Smooth muscle cell (in vitro differentiated cells): ENCODE measurements around the gene WASL. TPM values are rescaled to one million over a fixed set of nuclear protein-coding genes. Genes with fewer than 3 reads are reported as not detected.

ENCODE experiments used
- DNase-seq: peaks from one replicate; lab custom pipeline; 2025; ENCODE audit not compliant: unreplicated experiment; lab: John Stamatoyannopoulos, UW
- H2AFZ ChIP-seq: fragments of 200-600 bp; sonication (generic); 2 replicates; pipeline ENCODE4 v1.6.0; 2016; ENCODE audit warnings: antibody characterized with exemption, low read depth, mild to moderate bottlenecking
- H3F3A ChIP-seq: fragments of 200-600 bp; sonication (generic); 2 replicates; pipeline ENCODE4 v1.6.0; 2017; ENCODE audit warnings: antibody characterized with exemption, low read depth
- H3K27ac ChIP-seq: fragments of 200-600 bp; sonication (generic); 2 replicates; pipeline ENCODE4 v1.5.1; 2016; ENCODE audit warnings: low read depth, mild to moderate bottlenecking
- H3K27me3 ChIP-seq: fragments of 200-600 bp; sonication (generic); 2 replicates; pipeline ENCODE4 v1.6.1; 2016; ENCODE audit warnings: low read depth, mild to moderate bottlenecking
- H3K36me3 ChIP-seq: fragments of 200-600 bp; sonication (generic); 2 replicates; pipeline ENCODE4 v1.5.1; 2016; ENCODE audit warnings: low read depth
- H3K4me1 ChIP-seq: fragments of 200-600 bp; sonication (generic); 2 replicates; pipeline ENCODE4 v1.5.1; 2016; ENCODE audit warnings: low read depth
- H3K4me2 ChIP-seq: fragments of 200-600 bp; sonication (generic); 2 replicates; pipeline ENCODE4 v1.6.0; 2016; ENCODE audit warnings: mild to moderate bottlenecking
- H3K4me3 ChIP-seq: fragments of 200-600 bp; sonication (generic); 2 replicates; pipeline ENCODE4 v1.5.1; 2016; ENCODE audit warnings: mild to moderate bottlenecking
- H3K79me2 ChIP-seq: fragments of 200-600 bp; sonication (generic); 2 replicates; pipeline ENCODE4 v1.6.0; 2016; ENCODE audit warnings: low read depth, mild to moderate bottlenecking
- H3K9ac ChIP-seq: fragments of 200-600 bp; sonication (generic); 2 replicates; pipeline ENCODE4 v1.6.0; 2016; ENCODE audit warnings: low read depth
- H3K9me3 ChIP-seq: fragments of 200-600 bp; sonication (generic); replicated peaks from 2 replicates; pipeline ENCODE4 v1.5.1; 2016; ENCODE audit warnings: low read depth
- H4K20me1 ChIP-seq: fragments of 200-600 bp; sonication (generic); 2 replicates; pipeline ENCODE4 v1.6.0; 2016; ENCODE audit warnings: low read depth
- WGBS: methylation state at CpG from one replicate; pipeline ENCODE4 v1.1.7; 2016; ENCODE audit warnings: low lambda C conversion rate; 5-methylcytosine and 5-hydroxymethylcytosine counted together
- polyA plus RNA-seq: library from polyadenylated mRNA; unstranded; fragments of >200 nt; fragmentation: Nextera tagmentation; extraction: Ambion mirVana; gene quantifications from 2 replicates; pipeline ENCODE4 v1.2.1, GENCODE V29; 2016
- total RNA-seq: library from RNA; depleted of rRNA; stranded (reverse); fragments of >200 nt; gene quantifications from 2 replicates; pipeline ENCODE4 v1.2.3, GENCODE V29; 2014
- TF ChIP-seq, protein P1 (sequence below): fragments of 200-600 bp; sonication (generic); IDR thresholded peaks from 2 replicates; pipeline ENCODE4 v1.5.1; 2017; ENCODE audit warnings: borderline replicate concordance, mild to moderate bottlenecking, antibody characterized with exemption; ENCODE audit not compliant: insufficient read depth, poor library complexity, severe bottlenecking

Gene WASL
- total and polyA plus RNA-seq, 2 experiments from 2014 or later, result 22.7 to 35.3 TPM

DNA sequence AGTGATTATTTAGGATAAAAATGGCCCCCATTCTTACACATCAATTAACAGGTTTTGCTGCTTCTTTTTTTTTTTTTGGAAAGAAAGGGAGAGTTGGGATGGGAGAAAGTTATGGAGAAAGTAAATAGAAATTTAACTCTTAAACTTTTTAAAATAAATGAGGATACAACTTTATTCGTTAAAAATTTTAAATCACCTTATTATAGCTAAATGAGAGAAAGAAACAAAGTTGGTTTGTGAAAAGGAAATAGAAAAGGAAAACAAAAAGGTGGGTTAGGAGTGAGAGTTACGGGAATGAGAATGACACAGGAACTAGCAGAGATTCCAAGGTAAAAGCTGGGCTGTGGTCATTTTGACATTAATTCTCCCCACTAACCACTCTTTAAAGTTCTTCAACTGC lies 58.3 kb downstream of the WASL start:
- no peak overlapping the region for H2AFZ ChIP-seq
- no peak overlapping the region for H3K27ac ChIP-seq
- H3F3A ChIP-seq, result peaks cover 16% of the 10 kb centered on the region
- H3K9ac ChIP-seq, result no peak overlapping the region
- H3K36me3 ChIP-seq, result peaks cover 22% of the 10 kb centered on the region
- no peaks in the 10 kb centered on the region for H3K79me2 ChIP-seq
- no peak for DNase-seq
- 98% methylated on average over 2 of the region's 2 CpGs for WGBS
- H3K4me2 ChIP-seq, result no peak overlapping the region
- peaks cover 24% of the 10 kb centered on the region for H4K20me1 ChIP-seq
- no peaks in the 10 kb centered on the region for H3K9me3 ChIP-seq
- H3K4me3 ChIP-seq, result no peak overlapping the region
- TF ChIP-seq, protein P1, sequence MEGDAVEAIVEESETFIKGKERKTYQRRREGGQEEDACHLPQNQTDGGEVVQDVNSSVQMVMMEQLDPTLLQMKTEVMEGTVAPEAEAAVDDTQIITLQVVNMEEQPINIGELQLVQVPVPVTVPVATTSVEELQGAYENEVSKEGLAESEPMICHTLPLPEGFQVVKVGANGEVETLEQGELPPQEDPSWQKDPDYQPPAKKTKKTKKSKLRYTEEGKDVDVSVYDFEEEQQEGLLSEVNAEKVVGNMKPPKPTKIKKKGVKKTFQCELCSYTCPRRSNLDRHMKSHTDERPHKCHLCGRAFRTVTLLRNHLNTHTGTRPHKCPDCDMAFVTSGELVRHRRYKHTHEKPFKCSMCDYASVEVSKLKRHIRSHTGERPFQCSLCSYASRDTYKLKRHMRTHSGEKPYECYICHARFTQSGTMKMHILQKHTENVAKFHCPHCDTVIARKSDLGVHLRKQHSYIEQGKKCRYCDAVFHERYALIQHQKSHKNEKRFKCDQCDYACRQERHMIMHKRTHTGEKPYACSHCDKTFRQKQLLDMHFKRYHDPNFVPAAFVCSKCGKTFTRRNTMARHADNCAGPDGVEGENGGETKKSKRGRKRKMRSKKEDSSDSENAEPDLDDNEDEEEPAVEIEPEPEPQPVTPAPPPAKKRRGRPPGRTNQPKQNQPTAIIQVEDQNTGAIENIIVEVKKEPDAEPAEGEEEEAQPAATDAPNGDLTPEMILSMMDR, result no peak
- no peaks in the 10 kb centered on the region for H3K27me3 ChIP-seq
- no peaks in the 10 kb centered on the region for H3K4me1 ChIP-seq

DNA sequence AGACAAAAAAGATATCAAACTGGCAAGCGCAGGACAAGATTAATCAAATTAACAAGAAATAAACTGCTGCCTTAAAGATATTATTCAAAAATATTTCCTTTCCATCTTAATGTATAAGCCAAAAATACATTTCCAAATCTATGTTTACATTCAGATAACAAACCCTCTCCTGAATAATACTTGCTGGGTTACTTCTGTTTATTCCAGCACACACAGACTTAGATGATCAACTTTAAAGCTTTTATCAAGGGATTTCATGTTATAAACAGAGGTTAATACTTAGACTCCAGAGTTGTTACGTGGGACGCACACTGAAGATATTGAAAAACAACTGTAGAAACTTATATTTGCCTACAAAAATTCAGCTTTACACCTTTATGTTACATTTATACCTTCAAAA lies 59.6 kb downstream of the WASL start:
- Histone ChIP-seq H3K4me3 (no peak overlapping the region), H3K9ac (no peak overlapping the region), H3K9me3 (no peaks in the 10 kb centered on the region), H3K79me2 (no peaks in the 10 kb centered on the region), H4K20me1 (peaks cover 24% of the 10 kb centered on the region), H3K36me3 (peaks cover 11% of the 10 kb centered on the region), H3F3A (peaks cover 16% of the 10 kb centered on the region), H3K27me3 (no peaks in the 10 kb centered on the region), H2AFZ (no peak overlapping the region), H3K4me1 (no peaks in the 10 kb centered on the region), H3K27ac (no peak overlapping the region), H3K4me2 (no peak overlapping the region)
- WGBS, result 62% methylated on average over 3 of the region's 3 CpGs
- DNase-seq, result no peak
- TF ChIP-seq, protein P1, result no peak

GRCh38 chr7:123687727-123688126 lies 61.1 kb downstream of the WASL start:
- Histone ChIP-seq H3K36me3 (peaks cover 4% of the 10 kb centered on the region), H3K4me2 (no peak overlapping the region), H3K27me3 (no peaks in the 10 kb centered on the region), H3K4me3 (no peak overlapping the region), H3K9ac (no peak overlapping the region), H3K79me2 (no peaks in the 10 kb centered on the region), H3K27ac (no peak overlapping the region), H3K4me1 (no peaks in the 10 kb centered on the region), H2AFZ (no peak overlapping the region), H3K9me3 (no peaks in the 10 kb centered on the region), H4K20me1 (peaks cover 19% of the 10 kb centered on the region), H3F3A (peaks cover 16% of the 10 kb centered on the region)
- TF ChIP-seq, protein P1, result no peak
- WGBS, result 97% methylated on average over 1 of the region's 1 CpG
- DNase-seq, result no peak

GRCh38 chr7:123687161-123687560 lies 61.6 kb downstream of the WASL start:
- no peak overlapping the region for H3K4me2 ChIP-seq
- TF ChIP-seq, protein P1, result no peak
- DNase-seq, result no peak
- 97% methylated on average over 2 of the region's 2 CpGs for WGBS
- H3K4me3 ChIP-seq, result no peak overlapping the region
- peaks cover 16% of the 10 kb centered on the region for H3F3A ChIP-seq
- H3K27ac ChIP-seq, result no peak overlapping the region
- no peak overlapping the region for H2AFZ ChIP-seq
- no peaks in the 10 kb centered on the region for H3K27me3 ChIP-seq
- no peaks in the 10 kb centered on the region for H3K79me2 ChIP-seq
- peaks cover 19% of the 10 kb centered on the region for H4K20me1 ChIP-seq
- H3K36me3 ChIP-seq, result peaks cover 2% of the 10 kb centered on the region
- H3K4me1 ChIP-seq, result no peaks in the 10 kb centered on the region
- no peak overlapping the region for H3K9ac ChIP-seq
- H3K9me3 ChIP-seq, result no peaks in the 10 kb centered on the region
